EL (cell line): Measurements from ENCODE around the gene CBLB.

Experiments used
- DNase-seq: peaks from one replicate; pipeline ENCODE4 v3.0.0-alpha.2; 2016

CBLB gene

GRCh38 chr3:105678017-105678416 is 190.8 kb downstream of the CBLB start:
- DNase-seq: no peak

DNA sequence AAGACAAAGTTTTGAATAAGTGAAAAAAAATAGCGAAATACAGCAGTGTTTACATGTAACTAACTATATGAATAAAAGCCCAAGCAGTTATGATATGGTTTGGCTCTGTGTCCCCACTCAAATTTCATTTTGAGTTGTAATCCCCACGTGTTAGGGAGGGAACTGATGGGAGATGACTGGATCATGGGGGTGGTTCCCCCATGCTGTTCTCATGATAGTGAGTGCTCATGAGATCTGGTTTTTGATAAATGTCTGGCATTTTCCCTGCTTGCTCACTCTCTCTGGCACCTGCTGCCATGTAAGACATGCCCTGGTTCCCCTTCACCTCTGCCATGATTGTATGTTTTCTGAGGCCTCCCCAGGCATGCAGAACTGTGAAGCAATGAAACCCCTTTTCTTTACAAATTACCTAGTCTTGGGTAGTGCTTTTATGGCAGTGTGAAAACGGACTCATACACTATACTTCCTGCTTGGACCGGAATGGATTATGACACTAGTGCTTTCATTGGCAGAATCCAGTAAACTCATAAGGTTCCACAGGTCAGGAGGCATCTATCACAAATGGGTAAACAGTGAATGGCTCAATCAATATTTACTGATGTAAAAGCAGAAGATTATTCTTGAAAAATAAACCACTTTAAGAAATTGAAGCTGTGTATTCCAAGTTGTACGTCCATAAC is 192.1 kb downstream of the CBLB start:
- DNase-seq: no peak

DNA sequence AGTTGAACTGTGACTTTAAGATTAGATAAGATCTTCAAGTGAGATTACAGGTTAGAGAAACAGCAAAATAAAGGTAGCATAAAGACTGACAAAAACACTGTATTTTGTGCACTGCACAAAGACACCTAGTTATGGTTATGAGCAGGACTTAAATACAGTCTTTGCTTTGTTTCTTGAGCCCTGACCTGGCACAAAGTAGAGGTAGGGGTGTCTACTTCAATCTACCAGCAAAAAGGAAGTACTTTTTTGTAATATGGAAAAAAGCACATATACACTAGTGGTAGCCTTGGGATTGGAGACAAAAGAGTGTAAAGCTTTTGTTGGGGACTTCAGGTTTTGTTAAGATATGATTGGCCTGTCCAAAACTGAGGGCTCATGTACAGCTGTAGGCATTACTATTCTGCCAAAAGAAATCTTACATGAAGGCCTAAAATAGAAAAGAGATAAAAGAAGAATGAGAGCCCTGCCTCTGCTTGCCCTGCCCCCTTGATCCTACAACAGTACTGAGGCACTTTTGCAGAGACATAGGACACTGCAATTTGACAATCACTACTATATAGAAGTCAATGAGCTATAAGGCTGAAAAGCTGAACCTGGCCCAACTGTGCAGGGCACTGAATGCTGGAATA is 194.3 kb downstream of the CBLB start:
- no peak for DNase-seq

DNA sequence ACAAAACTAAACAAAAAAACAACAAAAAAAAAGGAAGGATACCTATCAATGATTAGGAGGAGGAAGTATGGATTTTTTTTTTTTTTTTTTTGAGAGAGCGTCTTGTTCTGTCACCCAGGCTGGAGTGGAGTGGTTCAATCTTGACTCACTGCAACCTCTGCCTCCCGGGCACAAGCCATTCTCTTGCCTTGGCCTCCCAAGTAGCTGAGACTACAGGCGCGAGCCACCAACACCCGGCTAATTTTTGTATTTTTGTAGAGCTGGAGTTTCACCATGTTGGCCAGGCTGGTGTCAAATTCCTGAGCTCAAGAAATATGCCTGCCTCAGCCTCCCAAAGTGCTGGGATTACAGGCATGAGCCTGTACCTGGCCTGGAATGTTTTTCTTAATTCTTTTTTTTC is 195.8 kb downstream of the CBLB start:
- DNase-seq: no peak

- DNase-seq: peak; percentile 24
Observed at GRCh38 chr3:105662306-105662705, 206.5 kb downstream of the CBLB start.

DNA sequence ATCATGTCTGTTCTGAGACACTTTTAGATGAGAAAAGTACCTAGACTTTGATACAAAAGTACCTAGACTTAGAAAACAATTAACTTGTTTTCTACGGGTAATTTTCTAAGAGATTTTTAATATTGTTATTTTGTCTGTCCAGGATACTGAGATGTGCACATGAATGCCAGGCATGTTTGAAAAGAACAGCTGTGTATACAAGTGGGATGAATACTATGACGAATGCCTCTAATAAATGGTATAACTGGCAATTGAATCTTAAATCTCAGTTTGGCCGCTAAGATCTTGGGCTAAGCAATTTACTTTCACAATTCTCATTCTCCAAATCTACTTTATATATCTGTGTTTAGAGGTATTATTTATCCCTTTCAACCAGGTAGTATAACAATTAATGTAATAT is 207.4 kb downstream of the CBLB start:
- DNase-seq: no peak

DNA sequence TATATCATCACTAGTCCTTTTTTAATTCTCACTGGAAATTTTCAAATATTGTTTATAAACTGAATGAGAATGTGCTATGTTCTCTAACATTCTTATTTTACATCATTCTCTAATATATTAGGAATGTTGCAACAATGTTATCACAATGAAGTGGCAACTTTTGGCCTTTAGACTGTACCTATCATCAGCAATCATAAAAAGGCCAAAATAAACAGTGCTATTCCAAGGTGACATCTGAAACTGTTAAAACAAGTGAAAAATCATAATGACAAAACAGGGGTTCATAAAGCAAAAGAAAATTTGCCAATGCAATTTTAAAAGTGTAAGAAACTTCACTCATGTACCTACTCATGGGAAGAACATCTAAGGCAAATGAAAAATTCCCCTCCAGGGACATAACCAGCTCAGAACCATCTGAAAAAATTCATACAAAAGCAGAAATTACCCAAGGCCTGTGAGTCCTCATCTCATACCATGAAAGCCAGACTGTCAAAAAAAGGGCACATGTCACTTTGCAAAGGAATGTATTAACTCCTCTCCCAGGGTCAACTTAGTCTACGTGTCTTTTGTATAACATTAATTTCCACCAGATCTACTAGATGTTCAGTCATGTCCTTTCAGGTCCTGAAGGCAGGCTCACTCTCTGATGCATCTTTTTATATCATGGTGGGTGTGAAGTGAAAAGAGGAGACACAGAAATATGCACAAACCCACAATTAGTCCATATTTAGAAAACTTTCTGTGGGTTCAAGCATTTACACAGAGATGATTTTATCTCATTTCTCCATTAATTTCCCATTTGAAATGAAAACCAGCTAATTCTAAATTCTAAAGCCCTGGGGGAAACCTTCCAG is 211.9 kb downstream of the CBLB start:
- DNase-seq: peak; percentile 44

DNA sequence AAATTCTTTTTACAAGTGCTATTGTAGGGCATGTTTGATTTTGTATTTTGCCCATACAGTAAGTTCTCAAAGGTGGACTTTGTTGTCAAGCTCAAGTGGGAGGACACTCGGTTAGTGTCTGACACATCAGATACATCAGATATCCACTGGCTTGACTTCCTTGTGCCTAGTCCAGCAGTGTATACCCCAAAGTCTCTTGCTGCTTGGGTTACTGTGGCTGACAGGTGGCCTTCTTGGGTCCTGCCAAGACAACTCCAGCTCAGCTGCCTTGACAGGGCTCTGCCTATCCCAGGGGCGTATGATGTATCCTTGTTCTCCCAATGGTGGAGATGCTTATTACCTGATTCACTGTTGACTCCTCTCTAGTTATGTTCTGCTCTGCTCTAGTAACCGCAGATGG is 214.9 kb downstream of the CBLB start:
- DNase-seq: no peak

DNA sequence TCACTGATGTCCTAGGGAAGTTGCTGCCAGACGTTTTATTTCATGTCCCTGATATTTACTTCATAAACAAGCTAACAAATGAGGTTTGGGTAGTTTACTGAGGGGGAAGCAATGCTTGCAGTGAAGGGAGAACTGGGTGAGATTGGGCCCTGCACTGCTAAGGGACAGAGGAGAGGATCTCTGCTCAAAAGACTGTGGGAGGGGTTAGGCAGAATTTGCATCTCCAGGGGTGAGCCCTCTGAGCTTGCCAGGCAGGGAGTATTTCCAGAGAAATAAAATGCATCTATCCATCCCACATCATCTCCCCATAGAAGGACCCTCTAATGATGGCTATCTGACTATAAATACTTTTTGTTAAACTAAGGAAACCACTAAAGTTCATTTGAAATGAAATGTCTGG is 215.6 kb downstream of the CBLB start:
- no peak for DNase-seq

GRCh38 chr3:105649480-105649879 is 219.3 kb downstream of the CBLB start:
- DNase-seq: no peak

GRCh38 chr3:105647047-105647446 is 221.8 kb downstream of the CBLB start:
- DNase-seq: peak; percentile 91

- DNase-seq: no peak
Observed at GRCh38 chr3:105639131-105639530, 229.7 kb downstream of the CBLB start.

GRCh38 chr3:105634708-105635107 is 234.1 kb downstream of the CBLB start:
- no peak for DNase-seq

DNA sequence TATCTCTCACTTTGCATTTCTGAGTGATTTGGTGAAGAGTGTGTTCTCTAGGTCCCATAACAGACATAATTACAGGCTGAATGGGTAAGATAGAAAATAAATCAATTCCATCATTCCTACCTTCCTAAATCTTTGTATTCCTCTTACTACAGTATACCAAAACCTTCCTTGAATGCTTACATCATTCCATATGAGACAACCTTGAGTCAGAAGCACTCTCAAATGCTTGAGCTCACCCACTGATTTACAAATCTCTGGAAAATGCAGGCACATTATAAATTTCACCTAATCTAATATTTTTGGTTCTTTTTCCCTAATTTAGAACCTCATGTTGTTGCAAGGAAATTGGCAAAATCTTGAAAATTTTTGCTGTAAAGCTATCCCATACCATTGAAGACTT is 239.1 kb downstream of the CBLB start:
- DNase-seq: no peak

DNA sequence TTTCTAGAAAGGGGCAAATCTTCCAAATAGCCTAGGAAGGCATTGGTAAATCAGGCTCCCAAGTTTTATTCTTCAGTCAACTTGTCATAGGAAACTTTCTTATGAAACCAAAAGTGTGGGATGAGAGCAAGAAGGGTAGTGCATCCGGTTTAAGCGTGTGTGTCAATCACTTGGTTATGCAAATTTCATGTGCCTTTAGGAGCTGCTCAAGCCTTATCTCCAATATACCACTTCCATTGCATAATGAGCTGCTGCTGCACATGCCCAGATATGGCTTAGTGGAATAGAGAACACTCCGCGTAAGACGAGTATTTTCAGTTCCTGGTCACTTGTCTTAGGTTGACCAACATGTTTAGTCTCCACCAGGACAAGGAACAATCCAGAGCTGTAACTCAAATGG is 242.1 kb downstream of the CBLB start:
- DNase-seq: no peak

GRCh38 chr3:105622169-105622568 is 246.6 kb downstream of the CBLB start:
- no peak for DNase-seq

- DNase-seq: no peak
Observed at GRCh38 chr3:105620236-105620635, 248.6 kb downstream of the CBLB start.

DNA sequence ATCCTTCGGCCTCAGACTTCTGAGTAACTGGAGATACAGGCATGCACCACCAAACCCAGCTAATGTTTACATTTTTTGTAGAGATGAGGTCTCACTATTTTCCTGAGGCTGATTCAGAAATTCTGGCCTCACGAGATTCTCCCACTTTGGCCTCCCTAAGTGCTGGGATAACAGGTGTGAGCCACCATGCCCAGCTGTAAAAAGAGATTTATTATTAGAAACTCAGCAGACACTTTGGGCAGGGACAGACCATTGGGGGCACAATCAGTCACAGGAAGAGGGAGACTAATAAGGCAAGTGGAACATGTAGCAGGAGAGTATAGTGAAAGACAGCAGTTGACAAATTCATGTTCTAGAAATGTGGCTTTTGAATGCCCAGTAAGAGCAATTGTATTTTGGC is 249.2 kb downstream of the CBLB start:
- no peak for DNase-seq

GRCh38 chr3:105618556-105618955 is 250.3 kb downstream of the CBLB start:
- no peak for DNase-seq

DNA sequence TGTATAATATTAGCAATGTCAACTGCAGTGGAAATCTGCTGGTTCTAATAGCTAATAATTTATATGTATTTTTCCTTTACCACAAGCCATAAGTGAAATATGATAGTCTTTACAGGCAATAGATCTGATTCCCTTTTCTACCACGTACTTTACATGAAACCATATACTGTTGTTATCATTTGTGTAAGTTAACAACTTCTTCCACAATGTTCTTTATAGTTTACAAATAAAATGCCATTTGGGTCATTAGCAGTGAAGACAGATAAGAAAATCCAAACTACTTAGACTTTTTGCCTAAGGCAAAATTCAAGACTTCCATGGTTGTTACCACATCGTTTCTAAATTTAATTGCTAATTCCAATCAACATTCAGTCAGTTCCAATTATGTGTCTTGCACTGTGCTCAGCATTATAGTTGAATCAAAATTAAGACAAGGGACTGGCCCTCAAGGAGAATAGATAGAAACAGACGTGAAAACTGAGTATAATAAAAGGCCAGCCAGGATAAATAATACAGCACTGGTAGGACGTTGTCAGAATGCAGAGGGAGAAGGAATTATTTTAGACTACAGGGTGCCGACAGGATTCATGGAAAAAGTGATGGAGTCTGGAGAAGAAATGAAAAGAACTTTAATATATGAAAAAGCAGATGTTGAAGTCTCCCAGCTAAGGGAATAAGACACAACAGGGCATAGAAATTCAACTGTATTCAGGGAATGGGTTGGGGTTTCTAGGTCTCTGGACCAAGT is 252.3 kb downstream of the CBLB start:
- DNase-seq: no peak

GRCh38 chr3:105615814-105616213 is 253.0 kb downstream of the CBLB start:
- no peak for DNase-seq

DNA sequence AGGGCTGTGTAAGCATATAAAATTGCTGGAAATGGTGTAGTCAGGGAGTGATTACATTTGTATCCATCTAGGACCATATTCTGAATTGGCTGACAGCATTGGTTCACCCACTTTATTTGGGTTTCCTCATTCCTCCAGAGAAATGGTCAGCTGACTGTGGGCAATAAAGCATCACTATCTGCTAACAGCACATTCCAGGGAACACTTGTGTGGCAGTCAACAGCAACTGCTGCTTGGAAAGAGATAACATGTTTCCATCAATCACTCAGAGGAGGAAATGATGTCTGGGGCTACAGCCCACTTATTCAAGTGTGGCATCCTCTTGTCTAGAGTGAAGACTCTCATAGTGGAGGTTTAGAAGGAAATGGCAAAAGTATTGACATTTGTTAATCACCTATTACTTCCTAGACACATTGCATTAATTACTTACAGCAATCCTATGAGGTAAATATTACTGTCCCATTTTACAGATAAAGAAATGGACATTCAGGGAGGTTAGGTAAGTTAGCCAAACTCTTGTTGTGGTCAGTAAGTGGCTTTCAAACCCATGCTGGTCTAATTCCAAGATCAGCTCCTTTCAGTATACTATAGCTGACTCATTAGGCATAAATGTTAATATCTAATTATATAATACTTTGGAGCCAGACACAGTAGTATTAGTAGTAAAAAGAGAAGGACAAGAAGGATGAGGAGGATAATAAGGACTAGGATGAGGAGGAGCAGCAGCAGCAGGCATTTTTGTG is 254.4 kb downstream of the CBLB start:
- DNase-seq: peak; percentile 26

DNA sequence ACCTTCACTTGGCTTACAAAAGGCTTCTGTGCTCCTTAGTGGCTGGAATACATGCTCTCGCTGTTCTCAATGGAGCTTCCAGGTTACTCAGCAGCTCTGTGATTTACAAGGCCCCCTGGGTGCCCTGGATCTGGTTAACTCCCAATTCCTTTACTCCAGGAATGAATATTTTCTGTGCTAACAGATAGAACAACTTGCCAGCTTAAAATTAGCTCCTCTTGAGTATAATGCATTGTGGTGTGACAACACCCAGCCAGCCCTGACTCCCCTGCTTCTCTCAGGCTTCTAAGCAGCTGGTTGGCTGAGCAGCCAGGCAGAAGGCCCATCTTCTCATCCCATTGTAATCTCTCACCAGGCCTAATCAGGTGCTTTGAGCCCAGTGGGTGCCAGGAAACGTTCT is 255.7 kb downstream of the CBLB start:
- DNase-seq: no peak
